SU-DHL-6 (cell line): Measurements from ENCODE around the gene KRTAP4-9.
"Not testable (repeated sequence)": the region's sequence is repeated elsewhere in the genome, so short reads cannot be mapped to it uniquely, and the experiment has no call there.

Experiments
- H2AFZ ChIP-seq: fragments of 200-600 bp; sonication (generic); 2 replicates; pipeline ENCODE4 v1.6.1; 2014; ENCODE audit warnings: low read depth, mild to moderate bottlenecking, moderate library complexity, mixed read lengths, antibody characterized with exemption, low read length; ENCODE audit not compliant: severe bottlenecking
- H3F3A ChIP-seq: fragments of 200-600 bp; shearing (Covaris generic); 2 replicates; pipeline ENCODE4 v1.6.0; 2016; ENCODE audit warnings: antibody characterized with exemption, mild to moderate bottlenecking; ENCODE audit not compliant: insufficient read depth
- H3K27ac ChIP-seq: fragments of 200-600 bp; sonication (generic); 2 replicates; pipeline ENCODE4 v1.5.1; 2016; ENCODE audit warnings: low read depth, mild to moderate bottlenecking, low read length, moderate library complexity, mixed read lengths
- H3K27me3 ChIP-seq: fragments of 200-600 bp; sonication (generic), shearing (Covaris generic); 2 replicates; pipeline ENCODE4 v1.6.0; 2014; ENCODE audit warnings: mild to moderate bottlenecking, low read length
- H3K36me3 ChIP-seq: fragments of 200-600 bp; sonication (generic); 2 replicates; pipeline ENCODE4 v1.6.1; 2014; ENCODE audit warnings: mild to moderate bottlenecking, low read length, mixed read lengths
- H3K4me2 ChIP-seq: fragments of 300-600, 200-600 bp; shearing (Covaris generic), sonication (generic); 2 replicates; pipeline ENCODE4 v1.6.0; 2014; ENCODE audit warnings: low read length, low read depth, mild to moderate bottlenecking; ENCODE audit not compliant: poor library complexity, severe bottlenecking
- H3K4me3 ChIP-seq: fragments of 200-600 bp; sonication (generic); 2 replicates; pipeline ENCODE4 v1.5.1; 2014; ENCODE audit warnings: antibody characterized with exemption, low read length, mild to moderate bottlenecking, mixed read lengths; ENCODE audit not compliant: insufficient read depth, poor library complexity, severe bottlenecking
- H3K79me2 ChIP-seq: fragments of 200-600 bp; sonication (generic); 2 replicates; pipeline ENCODE4 v1.6.1; 2014; ENCODE audit warnings: mild to moderate bottlenecking, low read length, moderate library complexity; ENCODE audit not compliant: insufficient read depth
- H3K9ac ChIP-seq: fragments of 200-600 bp; sonication (generic); 2 replicates; pipeline ENCODE4 v1.7.0; 2014; ENCODE audit warnings: mild to moderate bottlenecking, low read length
- H3K9me2 ChIP-seq: fragments of 200-600 bp; sonication (generic); replicated peaks from 2 replicates; pipeline ENCODE4 v1.6.1; 2014; ENCODE audit warnings: low read length; ENCODE audit not compliant: insufficient read depth
- H3K9me3 ChIP-seq: fragments of 200-600 bp; sonication (generic); 2 replicates; pipeline ENCODE4 v1.6.1; 2014; ENCODE audit warnings: low read length, mixed read lengths; ENCODE audit not compliant: insufficient read depth
- H4K20me1 ChIP-seq: fragments of 200-600 bp; sonication (generic); 2 replicates; pipeline ENCODE4 v1.6.1; 2014; ENCODE audit warnings: low read depth, mild to moderate bottlenecking, antibody characterized with exemption, low read length, moderate library complexity, mixed read lengths
- EZH2phosphoT487 ChIP-seq: fragments of 200-600 bp; sonication (generic), shearing (Covaris generic); conservative IDR thresholded peaks from 2 replicates; pipeline ENCODE4 v1.6.1; 2018; ENCODE audit warnings: mild to moderate bottlenecking, antibody characterized with exemption, low read length, moderate library complexity, mixed read lengths
- TF ChIP-seq, protein P1 (sequence below): fragments of 200-600 bp; sonication (generic); IDR thresholded peaks from one replicate; pipeline ENCODE4 v1.5.1; 2017; ENCODE audit warnings: antibody characterized with exemption, mild to moderate bottlenecking, low read length, moderate library complexity; ENCODE audit not compliant: insufficient read depth, poor library complexity, severe bottlenecking

Gene KRTAP4-9

DNA sequence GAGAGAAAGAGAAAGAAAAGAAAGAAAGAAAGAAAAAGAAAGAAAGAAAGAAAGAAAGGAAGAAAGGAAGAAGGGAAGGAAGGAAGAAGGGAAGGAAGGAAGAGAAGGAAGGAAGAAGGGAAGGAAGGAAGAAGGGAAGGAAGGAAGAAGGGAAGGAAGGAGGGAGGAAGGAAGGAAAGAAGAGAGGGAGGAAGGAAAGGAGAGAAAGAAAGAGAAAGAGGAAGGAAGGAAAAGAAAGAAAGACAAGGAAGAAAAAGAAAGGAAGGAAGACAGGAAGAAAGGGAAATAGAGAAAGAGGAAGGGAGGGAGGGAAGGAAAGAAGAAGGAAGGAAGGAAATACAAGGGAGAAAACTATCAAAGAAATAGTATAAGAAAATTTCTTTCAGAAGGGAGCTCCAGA is 28.4 kb upstream of the KRTAP4-9 start:
- Histone ChIP-seq H3K9me2 (no peaks in the 10 kb centered on the region), H3K4me2 (no peak overlapping the region), H3K9me3 (no peaks in the 10 kb centered on the region), H2AFZ (no peak overlapping the region), H3K9ac (no peak overlapping the region), H3K4me3 (no peak overlapping the region), H3K27ac (no peak overlapping the region), H3K36me3 (no peaks in the 10 kb centered on the region), H4K20me1 (no peaks in the 10 kb centered on the region), H3K27me3 (no peaks in the 10 kb centered on the region), H3K79me2 (no peaks in the 10 kb centered on the region), H3F3A (no peaks in the 10 kb centered on the region)
- no peak for TF ChIP-seq EZH2phosphoT487
- TF ChIP-seq, protein P1, sequence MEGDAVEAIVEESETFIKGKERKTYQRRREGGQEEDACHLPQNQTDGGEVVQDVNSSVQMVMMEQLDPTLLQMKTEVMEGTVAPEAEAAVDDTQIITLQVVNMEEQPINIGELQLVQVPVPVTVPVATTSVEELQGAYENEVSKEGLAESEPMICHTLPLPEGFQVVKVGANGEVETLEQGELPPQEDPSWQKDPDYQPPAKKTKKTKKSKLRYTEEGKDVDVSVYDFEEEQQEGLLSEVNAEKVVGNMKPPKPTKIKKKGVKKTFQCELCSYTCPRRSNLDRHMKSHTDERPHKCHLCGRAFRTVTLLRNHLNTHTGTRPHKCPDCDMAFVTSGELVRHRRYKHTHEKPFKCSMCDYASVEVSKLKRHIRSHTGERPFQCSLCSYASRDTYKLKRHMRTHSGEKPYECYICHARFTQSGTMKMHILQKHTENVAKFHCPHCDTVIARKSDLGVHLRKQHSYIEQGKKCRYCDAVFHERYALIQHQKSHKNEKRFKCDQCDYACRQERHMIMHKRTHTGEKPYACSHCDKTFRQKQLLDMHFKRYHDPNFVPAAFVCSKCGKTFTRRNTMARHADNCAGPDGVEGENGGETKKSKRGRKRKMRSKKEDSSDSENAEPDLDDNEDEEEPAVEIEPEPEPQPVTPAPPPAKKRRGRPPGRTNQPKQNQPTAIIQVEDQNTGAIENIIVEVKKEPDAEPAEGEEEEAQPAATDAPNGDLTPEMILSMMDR: no peak

DNA sequence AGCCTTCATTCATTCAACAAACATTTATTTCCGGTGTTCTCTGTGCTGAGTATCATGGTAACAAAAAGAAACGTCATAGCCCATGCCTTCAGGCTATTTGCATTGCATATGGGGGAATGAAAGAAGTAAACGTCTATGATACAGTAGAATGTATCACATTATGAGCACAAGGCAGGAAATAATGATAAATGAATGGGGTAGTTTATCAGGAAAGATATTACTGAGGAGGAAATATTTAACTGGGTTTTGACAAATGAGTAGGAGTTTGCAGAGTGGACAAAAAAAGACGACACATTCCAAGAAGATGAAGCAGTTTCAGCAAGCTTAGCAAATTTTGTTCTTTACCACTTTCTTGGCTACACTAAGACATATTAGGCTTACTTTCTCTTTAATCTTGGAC is 22.6 kb upstream of the KRTAP4-9 start:
- Histone ChIP-seq H3K4me3 (no peak overlapping the region), H3K79me2 (no peaks in the 10 kb centered on the region), H3K27me3 (no peaks in the 10 kb centered on the region), H3K9ac (no peak overlapping the region), H4K20me1 (no peaks in the 10 kb centered on the region), H3K4me2 (no peak overlapping the region), H3K27ac (no peak overlapping the region), H3K36me3 (no peaks in the 10 kb centered on the region), H3K9me3 (no peaks in the 10 kb centered on the region), H2AFZ (no peak overlapping the region), H3F3A (no peaks in the 10 kb centered on the region), H3K9me2 (no peaks in the 10 kb centered on the region)
- no peak for TF ChIP-seq EZH2phosphoT487
- TF ChIP-seq, protein P1: no peak

- H3K9me2 ChIP-seq, H3K9ac ChIP-seq, H3K79me2 ChIP-seq, H3K27me3 ChIP-seq, H3K36me3 ChIP-seq, H3K27ac ChIP-seq, H3K4me3 ChIP-seq, H3K4me2 ChIP-seq, H2AFZ ChIP-seq, H3F3A ChIP-seq, H3K9me3 ChIP-seq, H4K20me1 ChIP-seq: not testable (repeated sequence)
Observed at GRCh38 chr17:41083427-41083826, 21.8 kb upstream of the KRTAP4-9 start.

- H2AFZ ChIP-seq, H3K4me3 ChIP-seq, H3K79me2 ChIP-seq, H3K9me2 ChIP-seq, H3K4me2 ChIP-seq, H3K36me3 ChIP-seq, H3K27ac ChIP-seq, H3K9me3 ChIP-seq, H3K27me3 ChIP-seq, H3K9ac ChIP-seq, H4K20me1 ChIP-seq, H3F3A ChIP-seq: not testable (repeated sequence)
Observed at GRCh38 chr17:41084100-41084856, 20.9 kb upstream of the KRTAP4-9 start, which contains the start of gene KRTAP4-7. KRTAP4-7 (plus strand) TSS chr17:41084150; CDS start chr17:41084207, 57 bp downstream.

GRCh38 chr17:41088760-41089352 is 16.3 kb upstream of the KRTAP4-9 start:
- not testable (repeated sequence) for H3K9me2 ChIP-seq, H3K4me3 ChIP-seq, H4K20me1 ChIP-seq, H3F3A ChIP-seq, H2AFZ ChIP-seq, H3K27ac ChIP-seq, H3K9ac ChIP-seq, H3K36me3 ChIP-seq, H3K27me3 ChIP-seq, H3K4me2 ChIP-seq, H3K79me2 ChIP-seq, H3K9me3 ChIP-seq
